HEK293 (cell line): ENCODE results near the gene MRPL51.

Experiments used
- CTCF ChIP-seq: fragments of 450-650 bp; formaldehyde crosslinking; IDR thresholded peaks from 2 replicates; pipeline ENCODE4 v1.5.1; 2016; ENCODE audit warnings: missing biosample characterization, missing genetic modification characterization
- ELK4 ChIP-seq: IDR thresholded peaks from 2 replicates; pipeline ENCODE4 v1.6.1; 2011; ENCODE audit warnings: mild to moderate bottlenecking, low read depth, low read length, borderline replicate concordance
- MYNN ChIP-seq: fragments of 450-650 bp; formaldehyde crosslinking; IDR thresholded peaks from 2 replicates; pipeline ENCODE4 v1.5.1; 2016; ENCODE audit warnings: missing biosample characterization, missing genetic modification characterization, borderline replicate concordance
- PATZ1 ChIP-seq: fragments of 450-650 bp; formaldehyde crosslinking; IDR thresholded peaks from 2 replicates; pipeline ENCODE4 v1.5.1; 2016; ENCODE audit warnings: missing biosample characterization, missing genetic modification characterization
- SETDB1 ChIP-seq: IDR thresholded peaks from one replicate; pipeline ENCODE4 v1.6.1; 2017; ENCODE audit warnings: mild to moderate bottlenecking, low read length, moderate library complexity, mixed read lengths; ENCODE audit not compliant: insufficient read length
- TCF7L2 ChIP-seq: IDR thresholded peaks from 2 replicates; pipeline ENCODE4 v1.6.1; 2011; ENCODE audit warnings: low read depth, mild to moderate bottlenecking, inconsistent platforms, low read length, moderate library complexity, borderline replicate concordance
- ZFP37 ChIP-seq: fragments of 450-650 bp; formaldehyde crosslinking; IDR thresholded peaks from 2 replicates; pipeline ENCODE4 v1.5.1; 2016; ENCODE audit warnings: missing biosample characterization, missing genetic modification characterization
- ZNF133 ChIP-seq: fragments of 450-650 bp; formaldehyde crosslinking; IDR thresholded peaks from 2 replicates; pipeline ENCODE4 v1.5.1; 2016; ENCODE audit warnings: missing biosample characterization, missing genetic modification characterization
- ZNF140 ChIP-seq: fragments of 450-650 bp; formaldehyde crosslinking; IDR thresholded peaks from 2 replicates; pipeline ENCODE4 v1.5.1; 2016; ENCODE audit warnings: missing biosample characterization, missing genetic modification characterization
- ZNF335 ChIP-seq: fragments of 450-650 bp; formaldehyde crosslinking; conservative IDR thresholded peaks from 2 replicates; pipeline ENCODE4 v1.5.1; 2016; ENCODE audit warnings: missing biosample characterization, missing genetic modification characterization
- ZNF350 ChIP-seq: fragments of 450-650 bp; formaldehyde crosslinking; IDR thresholded peaks from 2 replicates; pipeline ENCODE4 v1.5.0; 2017; ENCODE audit warnings: missing biosample characterization, mild to moderate bottlenecking, missing genetic modification characterization
- ZNF394 ChIP-seq: fragments of 450-650 bp; formaldehyde crosslinking; IDR thresholded peaks from 2 replicates; pipeline ENCODE4 v1.5.1; 2016; ENCODE audit warnings: missing biosample characterization, missing genetic modification characterization, mild to moderate bottlenecking, moderate library complexity, borderline replicate concordance
- ZNF555 ChIP-seq: fragments of 450-650 bp; formaldehyde crosslinking; conservative IDR thresholded peaks from 2 replicates; pipeline ENCODE4 v1.5.1; 2017; ENCODE audit warnings: missing biosample characterization, mild to moderate bottlenecking, missing genetic modification characterization, inconsistent platforms

GRCh38 chr12:6489449-6489848 is 3.6 kb downstream of the MRPL51 start:
- TF ChIP-seq ZNF394 (tag by site-specific recombination) (no peak), ZNF335 (tag by site-specific recombination) (no peak), ZNF555 (tag by site-specific recombination) (no peak), ELK4 (no peak), CTCF (tag by site-specific recombination) (no peak), MYNN (tag by site-specific recombination) (no peak), ZNF350 (no peak), ZNF133 (tag by site-specific recombination) (no peak), TCF7L2 (no peak), ZFP37 (no peak), PATZ1 (no peak), SETDB1 (no peak), ZNF140 (tag by site-specific recombination) (no peak)
